Aorta (tissue), 5 donors: ENCODE results near the gene FTO. TPM values are rescaled to one million over a fixed set of nuclear protein-coding genes. Genes with fewer than 3 reads are reported as not detected.

ENCODE experiments used
- ATAC-seq: fragments of 200-7000 bp; cut with Tn5 transposase; one replicate; pipeline ENCODE4 v1.9.1; 2022; ENCODE audit warnings: moderate library complexity; ENCODE audit not compliant: low FRiP score
- DNase-seq, 2 donors: peaks; one replicate each; pipeline ENCODE4 v3.0.0-alpha.2; 2020
- H3K27ac ChIP-seq, 2 donors: one replicate each; pipeline ENCODE4 v1.5.1; 2013; ENCODE audit warnings: low read length in 2 of 2, mild to moderate bottlenecking in 2 of 2, moderate library complexity in 2 of 2, control low read depth in 1 of 2, inconsistent platforms in 1 of 2, low read depth in 1 of 2
- H3K27me3 ChIP-seq, 2 donors: one replicate each; pipeline ENCODE4 v1.6.1; 2013; ENCODE audit warnings: control low read depth in 1 of 2, low read length in 1 of 2, mild to moderate bottlenecking in 1 of 2, moderate library complexity in 1 of 2; ENCODE audit not compliant: insufficient read depth in 2 of 2, control insufficient read depth in 1 of 2
- H3K36me3 ChIP-seq, 2 donors: one replicate each; pipeline ENCODE4 v1.6.1; 2013; ENCODE audit warnings: control low read depth in 1 of 2, low read length in 1 of 2, mild to moderate bottlenecking in 1 of 2; ENCODE audit not compliant: insufficient read depth in 2 of 2, control insufficient read depth in 1 of 2
- H3K4me1 ChIP-seq, 2 donors: one replicate each; pipeline ENCODE4 v1.6.1; 2013; ENCODE audit warnings: low read length in 2 of 2, control low read depth in 1 of 2, mild to moderate bottlenecking in 1 of 2, moderate library complexity in 1 of 2; ENCODE audit not compliant: insufficient read depth in 2 of 2, control insufficient read depth in 1 of 2
- H3K4me3 ChIP-seq, 2 donors: one replicate each; pipeline ENCODE4 v1.5.1; 2013; ENCODE audit warnings: low read length in 2 of 2, control low read depth in 1 of 2, mild to moderate bottlenecking in 1 of 2
- H3K9me3 ChIP-seq: one replicate; pipeline ENCODE4 v1.6.1; 2013; ENCODE audit warnings: mild to moderate bottlenecking, low read length; ENCODE audit not compliant: control insufficient read depth
- WGBS, 2 donors: extraction: QIAGEN DNeasy Blood & Tissue Kit; methylation state at CpG; one replicate each; pipeline ENCODE4 v1.1.7; 2013; 5-methylcytosine and 5-hydroxymethylcytosine counted together
- intact Hi-C, 2 donors: fragments of 100-400 bp; cut with DNase I; formaldehyde crosslinking; loops; one replicate each; pipeline versions ENCODE4 v1.14.2 to v1.15.0; 2022
- polyA plus RNA-seq, 2 donors: library from polyadenylated mRNA; stranded (reverse); fragments of 200-250 nt; gene quantifications; one replicate each; pipeline ENCODE4 v1.2.3, GENCODE V29; 2013
- total RNA-seq, 2 donors: library from RNA; stranded (reverse); fragmentation: NEBNext Ultra II Directional; extraction: Animal tissue kit (Norgen Biotek cat#: 25700); gene quantifications; one replicate each; pipeline ENCODE4 v1.2.1, GENCODE V29; 2021
- donor health status: healthy with polysubstance abuse.
- donor health status: Bipolar disorder and iron deficiency.
- donor health status: DM: no; HTN: no; CAD: no.
- donor health status: DM: no; HTN: no; CAD: no.
- donor health status: DM: yes; HTN: yes; CAD: no.

Gene FTO
- total and polyA plus RNA-seq, 4 donors = 17.9 to 97.7 (median 55.6) TPM

- Histone ChIP-seq H3K4me3 (no peak overlapping the region), H3K36me3 (peaks cover 1 to 3% of the 10 kb centered on the region in 2 donors), H3K27me3 (no peaks in the 10 kb centered on the region), H3K27ac (no peak overlapping the region), H3K9me3 (no peaks in the 10 kb centered on the region), H3K4me1 (no peaks in the 10 kb centered on the region)
- ATAC-seq = no peak
- 91 to 92% methylated on average over 9 of the region's 9 CpGs for WGBS, 2 donors
- intact Hi-C loops = no loop called here
- no peak for DNase-seq
Measured at GRCh38 chr16:54115558-54115957, 411.6 kb downstream of the FTO start.

- DNase-seq = no peak
- Histone ChIP-seq H3K4me1 (no peaks in the 10 kb centered on the region), H3K4me3 (no peak overlapping the region), H3K36me3 (peaks cover 1 to 3% of the 10 kb centered on the region in 2 donors), H3K27me3 (no peaks in the 10 kb centered on the region), H3K27ac (no peak overlapping the region), H3K9me3 (no peaks in the 10 kb centered on the region)
- 70 to 74% methylated on average over 17 of the region's 17 CpGs for WGBS, 2 donors
- ATAC-seq = no peak
- intact Hi-C loops = no loop called here
Measured at GRCh38 chr16:54116124-54116655, 412.2 kb downstream of the FTO start.

GRCh38 chr16:54118846-54119245, 414.9 kb downstream of the FTO start:
- Histone ChIP-seq H3K27ac (no peak overlapping the region), H3K4me3 (no peak overlapping the region), H3K4me1 (no peaks in the 10 kb centered on the region), H3K36me3 (no peaks in the 10 kb centered on the region), H3K27me3 (no peaks in the 10 kb centered on the region), H3K9me3 (no peaks in the 10 kb centered on the region)
- intact Hi-C loops = no loop called here
- 82 to 88% methylated on average over 3 of the region's 3 CpGs for WGBS, 2 donors
- DNase-seq (no peak), ATAC-seq (no peak)

GRCh38 chr16:54120846-54121480, 417.0 kb downstream of the FTO start:
- Histone ChIP-seq H3K9me3 (no peaks in the 10 kb centered on the region), H3K4me3 (no peak overlapping the region), H3K27me3 (no peaks in the 10 kb centered on the region), H3K4me1 (no peaks in the 10 kb centered on the region), H3K27ac (no peak overlapping the region), H3K36me3 (no peaks in the 10 kb centered on the region)
- 93 to 94% methylated on average over 8 of the region's 8 CpGs for WGBS, 2 donors
- intact Hi-C loops = no loop called here
- no peak for DNase-seq
- no peak for ATAC-seq

GRCh38 chr16:54121539-54122295, 417.8 kb downstream of the FTO start:
- ATAC-seq = no peak
- no peak for DNase-seq
- H3K27ac ChIP-seq = no peak overlapping the region
- no peaks in the 10 kb centered on the region for H3K9me3 ChIP-seq
- no peaks in the 10 kb centered on the region for H3K27me3 ChIP-seq
- H3K4me3 ChIP-seq = no peak overlapping the region
- WGBS, 2 donors = 95 to 98% methylated on average over 28 to 35 of the region's 35 CpGs
- H3K36me3 ChIP-seq = no peaks in the 10 kb centered on the region
- no peaks in the 10 kb centered on the region for H3K4me1 ChIP-seq
- intact Hi-C loops = no loop called here

- Histone ChIP-seq H3K4me3 (no peak overlapping the region), H3K9me3 (no peaks in the 10 kb centered on the region), H3K27ac (no peak overlapping the region), H3K4me1 (no peaks in the 10 kb centered on the region), H3K36me3 (no peaks in the 10 kb centered on the region), H3K27me3 (peaks cover 0 to 2% of the 10 kb centered on the region in 2 donors)
- WGBS, 2 donors = 72 to 74% methylated on average over 4 of the region's 4 CpGs
- no peak for ATAC-seq
- intact Hi-C loops = no loop called here
- DNase-seq = no peak
Measured at GRCh38 chr16:54123766-54124165, 419.8 kb downstream of the FTO start.

- H3K4me1 ChIP-seq = no peaks in the 10 kb centered on the region
- no peak for DNase-seq
- WGBS, 2 donors = 68 to 74% methylated on average over 6 of the region's 6 CpGs
- no peaks in the 10 kb centered on the region for H3K9me3 ChIP-seq
- no peak for ATAC-seq
- peaks cover 0 to 2% of the 10 kb centered on the region in 2 donors for H3K27me3 ChIP-seq
- no peak overlapping the region for H3K4me3 ChIP-seq
- H3K36me3 ChIP-seq = no peaks in the 10 kb centered on the region
- no peak overlapping the region for H3K27ac ChIP-seq
- intact Hi-C loops = no loop called here
Measured at GRCh38 chr16:54125751-54126655, 422.0 kb downstream of the FTO start.

GRCh38 chr16:54126907-54127306, 423.0 kb downstream of the FTO start:
- WGBS, 2 donors = 78 to 84% methylated on average over 4 of the region's 4 CpGs
- no peaks in the 10 kb centered on the region for H3K4me1 ChIP-seq
- H3K27me3 ChIP-seq = peaks cover 0 to 2% of the 10 kb centered on the region in 2 donors
- intact Hi-C loops = no loop called here
- DNase-seq = no peak
- no peaks in the 10 kb centered on the region for H3K9me3 ChIP-seq
- H3K27ac ChIP-seq = no peak overlapping the region
- H3K4me3 ChIP-seq = no peak overlapping the region
- H3K36me3 ChIP-seq = no peaks in the 10 kb centered on the region
- no peak for ATAC-seq
